Neuron (in vitro differentiated cells): Measurements from ENCODE around the gene WDPCP.
"Not testable (repeated sequence)": the region's sequence is repeated elsewhere in the genome, so short reads cannot be mapped to it uniquely, and the experiment has no call there.

ENCODE experiments used
- H2AFZ ChIP-seq: one replicate; pipeline ENCODE4 v1.6.1; 2013; ENCODE audit warnings: low read depth, mild to moderate bottlenecking, inconsistent platforms, low read length, moderate library complexity
- H3K27me3 ChIP-seq: one replicate; pipeline ENCODE4 v1.6.1; 2013; ENCODE audit warnings: low read length; ENCODE audit not compliant: insufficient read depth
- H3K36me3 ChIP-seq: one replicate; pipeline ENCODE4 v1.6.1; 2013; ENCODE audit warnings: low read length; ENCODE audit not compliant: insufficient read depth
- H3K4me1 ChIP-seq: one replicate; pipeline ENCODE4 v1.6.1; 2013; ENCODE audit warnings: low read length; ENCODE audit not compliant: insufficient read depth
- H3K4me3 ChIP-seq: 2 replicates; pipeline ENCODE4 v1.5.1; 2013; ENCODE audit warnings: mild to moderate bottlenecking, low read length, moderate library complexity
- H3K9me3 ChIP-seq: one replicate; pipeline ENCODE4 v1.6.1; 2013; ENCODE audit warnings: low read length

Gene WDPCP

GRCh38 chr2:63588385-63589147 is at the start of gene WDPCP, which contains the start of gene MDH1:
Gene WDPCP, minus strand, starts transcription at chr2:63588477. Its CDS starts 206 bp downstream, at chr2:63588271.
Gene MDH1, plus strand, starts transcription at chr2:63588963. Its CDS starts 81 bp downstream, at chr2:63589044.
- peaks cover 35% of the 10 kb centered on the region for H3K4me1 ChIP-seq
- peaks cover 18% of the 10 kb centered on the region for H3K36me3 ChIP-seq
- H3K9me3 ChIP-seq = no peaks in the 10 kb centered on the region
- peak within 1 kb of the TSS; percentile 94 for H2AFZ ChIP-seq
- H3K4me3 ChIP-seq = peak within 1 kb of the TSS; percentile 77
- H3K27me3 ChIP-seq = no peaks in the 10 kb centered on the region

GRCh38 chr2:63632382-63632781 is 44.1 kb upstream of the WDPCP start:
- no peak overlapping the region for H3K4me3 ChIP-seq
- peaks cover 15% of the 10 kb centered on the region for H3K9me3 ChIP-seq
- peaks cover 22% of the 10 kb centered on the region for H3K4me1 ChIP-seq
- no peak overlapping the region for H2AFZ ChIP-seq
- H3K27me3 ChIP-seq = no peaks in the 10 kb centered on the region
- no peaks in the 10 kb centered on the region for H3K36me3 ChIP-seq

DNA sequence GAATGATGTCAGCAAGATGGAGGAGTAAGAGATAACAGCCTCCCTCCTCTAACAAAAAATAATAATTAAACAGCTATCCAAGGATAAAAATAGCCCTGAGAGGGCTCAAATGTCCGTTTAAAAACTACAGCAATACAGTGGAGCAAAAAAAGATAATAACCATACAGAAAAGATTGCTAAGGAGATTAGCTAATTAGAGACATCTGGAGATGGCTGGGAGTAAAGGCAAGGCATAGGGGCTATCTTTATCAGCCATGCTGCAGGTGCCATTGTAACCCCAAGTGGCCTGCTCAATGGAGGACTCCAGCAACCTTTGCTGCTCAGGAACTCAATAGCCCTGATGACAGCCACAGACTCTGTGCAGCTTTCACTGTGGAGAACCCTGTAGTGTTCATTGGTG is 43.2 kb upstream of the WDPCP start:
- Histone ChIP-seq H3K27me3 (no peaks in the 10 kb centered on the region), H3K9me3 (peaks cover 14% of the 10 kb centered on the region), H3K4me3 (no peak overlapping the region), H2AFZ (no peak overlapping the region), H3K36me3 (no peaks in the 10 kb centered on the region), H3K4me1 (peaks cover 24% of the 10 kb centered on the region)

DNA sequence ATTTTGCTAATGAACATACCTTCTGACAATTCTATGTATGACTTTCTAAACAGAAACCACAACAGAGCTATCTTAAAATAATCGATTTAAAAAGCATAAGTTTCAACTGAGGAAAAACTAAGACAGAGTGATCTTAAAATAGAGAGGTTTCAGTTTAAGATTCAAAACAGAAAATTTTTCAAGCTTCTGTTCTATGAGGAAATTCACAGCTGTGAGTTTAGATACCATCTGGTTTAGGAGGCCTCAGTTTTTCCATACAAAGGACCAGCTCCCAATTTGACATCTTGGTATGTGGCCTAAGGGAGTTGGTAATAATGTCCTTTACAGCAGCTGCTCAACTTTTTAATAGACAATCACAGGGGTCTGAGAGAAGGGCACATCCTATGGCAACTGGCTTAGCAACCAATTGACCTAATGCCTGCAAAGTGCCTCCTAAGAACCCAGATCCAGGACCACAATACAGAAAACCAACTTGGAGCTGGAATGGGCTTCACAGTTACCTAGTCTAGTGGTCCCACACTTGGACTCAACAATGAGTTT is 40.2 kb upstream of the WDPCP start:
- H3K27me3 ChIP-seq = no peaks in the 10 kb centered on the region
- H2AFZ ChIP-seq = peak overlapping the region; percentile 15
- no peak overlapping the region for H3K4me3 ChIP-seq
- H3K9me3 ChIP-seq = peaks cover 9% of the 10 kb centered on the region
- peaks cover 24% of the 10 kb centered on the region for H3K4me1 ChIP-seq
- no peaks in the 10 kb centered on the region for H3K36me3 ChIP-seq

- no peak overlapping the region for H2AFZ ChIP-seq
- H3K27me3 ChIP-seq = no peaks in the 10 kb centered on the region
- peaks cover 9% of the 10 kb centered on the region for H3K9me3 ChIP-seq
- peaks cover 24% of the 10 kb centered on the region for H3K4me1 ChIP-seq
- H3K4me3 ChIP-seq = no peak overlapping the region
- H3K36me3 ChIP-seq = no peaks in the 10 kb centered on the region
Observed at GRCh38 chr2:63627866-63628265, 39.6 kb upstream of the WDPCP start.

DNA sequence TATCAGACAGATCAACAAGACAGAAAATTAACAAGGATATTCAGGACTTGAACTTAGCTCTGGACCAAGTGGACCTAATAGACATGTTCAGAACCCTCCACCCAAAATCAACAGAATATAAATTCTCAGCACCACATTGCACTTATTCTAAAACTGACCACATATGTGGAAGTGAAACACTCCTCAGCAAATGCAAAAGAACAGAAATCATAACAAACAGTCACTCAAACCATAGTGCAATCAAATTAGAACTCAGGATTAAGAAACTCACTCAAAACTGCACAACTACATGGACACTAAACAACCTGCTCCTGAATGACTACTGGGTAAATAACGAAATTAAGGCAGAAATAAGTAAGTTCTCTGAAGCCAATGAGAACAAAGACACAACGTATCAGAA is 35.5 kb upstream of the WDPCP start:
- H3K4me1 ChIP-seq = peaks cover 15% of the 10 kb centered on the region
- H3K27me3 ChIP-seq, H3K9me3 ChIP-seq, H3K36me3 ChIP-seq, H3K4me3 ChIP-seq, H2AFZ ChIP-seq: not testable (repeated sequence)

GRCh38 chr2:63622751-63623150 is 34.5 kb upstream of the WDPCP start:
- H3K4me1 ChIP-seq = peaks cover 5% of the 10 kb centered on the region
- H3K36me3 ChIP-seq = no peaks in the 10 kb centered on the region
- peaks cover 6% of the 10 kb centered on the region for H3K9me3 ChIP-seq
- no peak overlapping the region for H2AFZ ChIP-seq
- no peaks in the 10 kb centered on the region for H3K27me3 ChIP-seq
- no peak overlapping the region for H3K4me3 ChIP-seq

GRCh38 chr2:63619328-63619727 is 31.1 kb upstream of the WDPCP start:
- Histone ChIP-seq H3K4me3 (no peak overlapping the region), H3K36me3 (no peaks in the 10 kb centered on the region)

DNA sequence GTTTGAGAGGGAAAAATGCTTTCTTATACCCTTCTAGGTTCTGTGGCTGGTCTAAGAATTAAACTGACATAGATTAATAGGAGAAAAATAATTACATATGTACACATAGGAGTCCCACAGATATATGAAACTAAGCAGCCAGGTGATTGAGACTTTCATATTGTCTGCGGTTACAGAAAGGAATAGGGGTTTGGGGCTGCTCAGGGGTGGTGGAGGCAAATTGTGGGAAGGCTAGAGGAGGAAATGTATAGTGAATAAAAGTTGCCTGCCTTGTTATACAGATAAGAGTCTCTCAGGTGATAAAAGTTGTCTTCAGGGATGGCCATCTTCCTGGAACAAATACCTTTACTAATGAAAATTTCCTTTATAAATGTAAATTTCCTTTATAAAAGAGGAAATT is 29.1 kb upstream of the WDPCP start:
- peaks cover 18% of the 10 kb centered on the region for H3K4me1 ChIP-seq
- peaks cover 6% of the 10 kb centered on the region for H3K9me3 ChIP-seq
- H3K27me3 ChIP-seq = no peaks in the 10 kb centered on the region
- no peak overlapping the region for H2AFZ ChIP-seq
- H3K4me3 ChIP-seq = no peak overlapping the region
- H3K36me3 ChIP-seq = no peaks in the 10 kb centered on the region

More at GRCh38 chr2:63619328-63619727, 31.1 kb upstream of the WDPCP start:
- Histone ChIP-seq H3K4me1 (peaks cover 10% of the 10 kb centered on the region), H2AFZ (no peak overlapping the region), H3K9me3 (peaks cover 6% of the 10 kb centered on the region), H3K27me3 (no peaks in the 10 kb centered on the region)

- Histone ChIP-seq H3K4me1 (peaks cover 18% of the 10 kb centered on the region), H3K4me3 (no peak overlapping the region), H3K36me3 (no peaks in the 10 kb centered on the region), H3K9me3 (peaks cover 2% of the 10 kb centered on the region), H3K27me3 (no peaks in the 10 kb centered on the region), H2AFZ (peak overlapping the region; percentile 65)
Observed at GRCh38 chr2:63614983-63615945, 27.0 kb upstream of the WDPCP start.

- Histone ChIP-seq H3K9me3 (no peaks in the 10 kb centered on the region), H3K4me3 (no peak overlapping the region), H3K4me1 (peaks cover 18% of the 10 kb centered on the region)
Observed at GRCh38 chr2:63614448-63614968, 26.2 kb upstream of the WDPCP start.

DNA sequence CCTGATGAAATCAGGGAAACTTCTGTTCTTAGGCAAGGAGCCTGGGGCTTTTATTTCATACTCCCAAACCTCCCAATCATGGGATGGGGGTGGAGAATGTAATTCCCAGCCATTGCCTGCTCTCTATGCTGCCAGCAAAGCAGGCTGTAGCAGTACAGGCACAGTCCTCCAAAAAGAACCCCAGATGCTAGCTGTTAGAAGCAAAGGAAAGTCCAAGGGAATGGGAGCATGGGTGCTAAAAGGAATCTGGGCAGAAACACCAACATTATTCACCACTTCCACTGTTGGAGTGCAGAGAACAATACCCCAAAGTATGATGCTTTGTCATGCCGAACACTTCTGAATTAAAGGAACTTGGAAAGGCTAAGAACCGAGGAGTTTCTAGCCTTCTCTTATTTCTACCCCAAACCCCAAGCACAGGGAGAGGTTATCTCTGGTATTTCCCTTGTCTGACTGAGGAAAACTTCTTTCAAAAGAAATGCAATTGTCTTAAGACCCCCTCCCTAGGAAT is 25.2 kb upstream of the WDPCP start:
- Histone ChIP-seq H2AFZ (no peak overlapping the region), H3K9me3 (no peaks in the 10 kb centered on the region), H3K36me3 (no peaks in the 10 kb centered on the region), H3K4me3 (no peak overlapping the region), H3K27me3 (no peaks in the 10 kb centered on the region), H3K4me1 (peaks cover 18% of the 10 kb centered on the region)

More at GRCh38 chr2:63614448-63614968, 26.2 kb upstream of the WDPCP start:
- Histone ChIP-seq H3K36me3 (no peaks in the 10 kb centered on the region), H2AFZ (peak overlapping the region; percentile 65), H3K27me3 (no peaks in the 10 kb centered on the region)
